SU-DHL-6 (cell line): ENCODE data around the gene PTPN4.

Source experiments
- CTCF ChIP-seq: fragments of 200-600 bp; sonication (generic); IDR thresholded peaks from one replicate; pipeline ENCODE4 v1.5.1; 2017; ENCODE audit warnings: antibody characterized with exemption, mild to moderate bottlenecking, low read length, moderate library complexity; ENCODE audit not compliant: insufficient read depth, poor library complexity, severe bottlenecking
- EZH2phosphoT487 ChIP-seq: fragments of 200-600 bp; sonication (generic), shearing (Covaris generic); conservative IDR thresholded peaks from 2 replicates; pipeline ENCODE4 v1.6.1; 2018; ENCODE audit warnings: mild to moderate bottlenecking, antibody characterized with exemption, low read length, moderate library complexity, mixed read lengths

DNA sequence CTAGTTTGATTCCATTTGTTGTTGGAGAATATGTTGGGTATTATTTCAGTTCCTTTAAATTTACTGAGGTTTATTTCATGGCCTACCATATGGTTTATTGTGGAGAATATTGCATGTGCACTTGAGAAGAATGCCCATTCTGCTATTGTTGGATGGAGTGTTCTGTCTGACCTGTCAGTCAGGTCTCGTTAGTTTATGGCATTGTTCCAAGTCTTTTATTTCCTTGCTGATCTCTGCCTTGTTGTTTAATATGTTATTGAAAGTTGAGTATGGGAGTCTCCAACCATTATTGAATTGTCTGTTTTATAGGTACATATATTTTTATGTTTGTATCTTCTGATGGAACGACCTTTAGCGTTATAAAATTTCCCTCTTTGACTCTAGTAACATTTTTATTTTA lies 86.3 kb downstream of the PTPN4 start:
- TF ChIP-seq CTCF (no peak), EZH2phosphoT487 (no peak)
